ENCODE data around the gene CLEC1A. TPM values are rescaled to one million over a fixed set of nuclear protein-coding genes. Genes with fewer than 3 reads are reported as not detected.

Gene CLEC1A
- total RNA-seq (2014; rRNA removed; shearing (Covaris generic); ENCODE audit: low replicate concordance): 0.30 TPM in 1 of 2 replicates, not detected in the other

GRCh38 chr12:10098791-10099190 lies at the start of gene CLEC1A:
CLEC1A (minus strand) TSS chr12:10098985; CDS start chr12:10098922, 63 bp downstream.
- peak; percentile 23 for DNase-seq
- Histone ChIP-seq H3K27me3 (no peaks in the 10 kb centered on the region), H3K4me3 (no peak within 1 kb of the TSS), H3K9me3 (no peaks in the 10 kb centered on the region; the same call in 1 of the 2 replicates), H3K36me3 (no peaks in the 10 kb centered on the region)

DNA sequence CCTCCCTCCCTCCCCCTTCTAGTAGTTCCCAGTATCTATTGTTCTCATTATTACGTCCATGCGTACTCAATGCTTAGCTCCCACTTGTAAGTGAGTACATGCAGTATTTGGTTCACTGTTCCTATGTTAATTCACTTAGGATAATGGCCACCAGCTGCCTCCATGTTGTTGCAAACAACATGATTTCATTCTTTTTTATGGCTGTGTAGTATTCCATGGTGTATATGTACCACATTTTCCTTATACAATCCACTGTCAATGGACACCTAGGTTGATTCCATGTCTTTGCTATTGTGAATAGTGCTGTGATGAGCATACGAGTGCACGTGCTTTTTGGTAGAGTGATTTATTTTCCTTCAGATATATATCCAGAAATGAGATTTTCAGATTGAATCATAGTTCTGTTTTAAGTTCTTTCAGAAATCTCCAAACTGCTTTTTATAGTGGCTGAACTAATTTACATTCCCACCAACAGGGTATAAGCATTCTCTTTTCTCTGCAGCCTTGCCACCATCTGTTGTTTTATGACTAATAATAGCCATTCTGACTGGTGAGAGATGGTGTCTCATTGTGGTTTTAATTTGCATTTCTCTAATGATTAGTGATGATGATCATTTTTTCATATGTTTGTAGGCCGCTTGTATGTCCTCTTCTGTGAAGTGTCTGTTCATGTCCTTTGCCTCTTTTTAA lies 49.1 kb upstream of the CLEC1A start:
- no peaks in the 10 kb centered on the region for H3K9me3 ChIP-seq
- DNase-seq: no peak

DNA sequence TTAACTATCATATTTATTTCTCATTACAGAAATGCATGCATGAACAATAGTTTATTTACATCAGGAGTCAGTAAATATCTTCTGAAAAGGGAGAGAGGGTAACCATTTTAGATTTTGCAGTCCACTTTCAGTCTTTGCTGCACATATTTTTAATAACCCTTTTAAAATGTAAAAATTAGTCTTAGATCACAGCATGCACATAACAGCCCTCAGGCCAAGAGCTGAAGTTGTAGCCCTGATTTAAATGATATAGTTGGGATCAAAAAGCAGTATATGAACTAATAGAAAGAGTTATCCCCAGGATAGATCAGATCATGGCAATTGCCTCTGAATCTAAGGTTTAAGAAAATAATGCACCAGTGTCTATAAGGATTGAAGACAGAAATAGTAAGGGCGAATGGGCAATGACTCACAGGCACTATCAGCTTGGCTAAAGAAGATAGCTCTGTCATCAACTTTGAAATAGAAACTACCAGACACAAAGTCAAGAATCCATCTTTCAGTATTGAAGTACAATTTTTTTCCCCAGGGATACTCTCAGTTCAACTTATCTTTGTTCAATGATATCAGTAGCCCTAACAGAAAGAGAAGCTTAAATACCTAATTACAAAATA lies 44.3 kb upstream of the CLEC1A start:
- H3K9me3 ChIP-seq: no peaks in the 10 kb centered on the region
- H3K4me3 ChIP-seq: no peak overlapping the region
- no peaks in the 10 kb centered on the region for H3K27me3 ChIP-seq
- DNase-seq: no peak
- no peaks in the 10 kb centered on the region for H3K36me3 ChIP-seq

More for the DNA sequence above, 49.1 kb upstream of the CLEC1A start:
- Histone ChIP-seq H3K36me3 (no peaks in the 10 kb centered on the region), H3K4me3 (no peak overlapping the region), H3K27me3 (no peaks in the 10 kb centered on the region)

GRCh38 chr12:10140001-10140400 lies 41.2 kb upstream of the CLEC1A start:
- H3K9me3 ChIP-seq: no peaks in the 10 kb centered on the region
- no peaks in the 10 kb centered on the region for H3K27me3 ChIP-seq

DNA sequence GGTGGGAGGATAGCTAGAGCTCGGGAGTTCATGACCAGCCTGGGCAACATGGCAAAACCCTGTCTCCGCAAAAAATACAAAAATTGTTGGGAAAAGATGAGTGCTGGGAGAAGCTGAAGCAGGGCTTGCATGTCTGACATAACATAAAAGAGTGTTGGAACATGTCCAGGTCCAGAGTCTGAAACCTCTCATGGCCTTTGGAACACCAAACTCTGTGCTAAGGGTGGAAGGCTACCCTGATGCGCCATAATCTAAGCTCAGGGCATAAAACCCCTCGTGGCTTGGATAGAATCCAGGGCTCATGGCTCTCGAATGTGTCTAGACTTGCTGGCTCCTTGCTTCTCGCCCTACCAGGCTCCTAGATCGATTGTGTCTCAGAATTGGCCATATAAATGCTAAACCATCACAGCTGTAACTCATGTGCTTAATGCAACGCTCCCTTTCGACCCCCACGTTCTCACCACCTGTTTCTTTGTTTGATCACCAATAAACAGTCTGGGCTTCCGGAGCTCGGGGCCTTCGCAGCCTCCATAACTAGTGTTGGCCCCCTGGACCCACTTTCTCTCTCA lies 37.9 kb upstream of the CLEC1A start:
- DNase-seq: peak; percentile 3
- no peak overlapping the region for H3K4me3 ChIP-seq

More at GRCh38 chr12:10140001-10140400, 41.2 kb upstream of the CLEC1A start:
- peak; percentile 30 for DNase-seq
- H3K4me3 ChIP-seq: no peak overlapping the region
- no peaks in the 10 kb centered on the region for H3K36me3 ChIP-seq

DNA sequence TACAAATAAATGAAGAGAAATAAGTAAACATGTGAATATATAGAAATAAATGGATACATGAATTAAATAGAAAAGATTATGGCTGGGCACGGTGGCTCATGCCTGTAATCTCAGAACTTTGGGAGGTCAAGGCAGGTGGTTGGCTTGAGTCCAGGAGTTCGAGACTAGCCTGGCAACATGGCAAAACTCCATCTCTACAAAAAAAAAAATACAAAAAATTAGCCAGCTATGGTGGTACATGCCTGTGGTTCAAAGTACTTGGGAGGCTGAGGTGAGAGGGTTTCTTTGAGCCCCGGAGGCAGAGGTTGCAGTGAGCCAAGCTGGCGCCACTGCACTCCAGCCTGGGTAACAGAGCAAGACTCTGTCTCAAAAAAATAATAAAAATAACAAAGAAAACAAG lies 36.3 kb upstream of the CLEC1A start:
- Histone ChIP-seq H3K4me3 (no peak overlapping the region), H3K27me3 (no peaks in the 10 kb centered on the region), H3K36me3 (no peaks in the 10 kb centered on the region), H3K9me3 (no peaks in the 10 kb centered on the region)
- DNase-seq: no peak

More for the DNA sequence above, 37.9 kb upstream of the CLEC1A start:
- H3K27me3 ChIP-seq: no peaks in the 10 kb centered on the region
- no peaks in the 10 kb centered on the region for H3K9me3 ChIP-seq
- no peaks in the 10 kb centered on the region for H3K36me3 ChIP-seq

GRCh38 chr12:10132850-10133370 lies 34.1 kb upstream of the CLEC1A start:
- H3K4me3 ChIP-seq: no peak overlapping the region
- no peaks in the 10 kb centered on the region for H3K9me3 ChIP-seq
- no peaks in the 10 kb centered on the region for H3K36me3 ChIP-seq
- DNase-seq: no peak
- H3K27me3 ChIP-seq: no peaks in the 10 kb centered on the region

GRCh38 chr12:10131111-10131690 lies 32.4 kb upstream of the CLEC1A start:
- no peaks in the 10 kb centered on the region for H3K9me3 ChIP-seq
- DNase-seq: no peak
- no peaks in the 10 kb centered on the region for H3K36me3 ChIP-seq
- no peaks in the 10 kb centered on the region for H3K27me3 ChIP-seq
- H3K4me3 ChIP-seq: no peak overlapping the region

GRCh38 chr12:10130042-10130441 lies 31.3 kb upstream of the CLEC1A start, which contains the start of gene CLEC7A:
CLEC7A (minus strand) TSS chr12:10130199; CDS start chr12:10130082, 117 bp downstream.
- Histone ChIP-seq H3K9me3 (no peaks in the 10 kb centered on the region), H3K4me3 (no peak within 1 kb of the TSS), H3K36me3 (no peaks in the 10 kb centered on the region), H3K27me3 (no peaks in the 10 kb centered on the region)
- DNase-seq: no peak

DNA sequence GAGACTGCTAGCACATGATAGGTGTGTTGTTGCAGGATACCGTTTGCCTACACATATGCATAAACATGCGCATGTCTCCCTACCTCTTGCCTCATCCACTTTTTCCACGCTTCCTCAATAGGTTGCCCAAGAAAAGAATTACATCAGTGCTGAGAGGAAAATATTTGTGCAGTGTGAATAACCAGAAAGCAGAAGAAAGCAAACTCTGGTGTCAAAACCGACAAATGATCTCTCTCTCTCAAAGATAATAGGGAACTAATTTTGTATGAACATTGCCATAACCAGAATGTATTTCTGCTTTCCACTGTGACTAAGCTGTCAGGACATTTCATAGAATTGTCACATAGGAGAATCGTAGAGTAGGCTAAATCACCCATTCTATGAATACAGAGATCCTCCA lies 29.9 kb upstream of the CLEC1A start:
- H3K4me3 ChIP-seq: no peak overlapping the region
- H3K27me3 ChIP-seq: no peaks in the 10 kb centered on the region
- no peaks in the 10 kb centered on the region for H3K9me3 ChIP-seq
- DNase-seq: no peak
- no peaks in the 10 kb centered on the region for H3K36me3 ChIP-seq

DNA sequence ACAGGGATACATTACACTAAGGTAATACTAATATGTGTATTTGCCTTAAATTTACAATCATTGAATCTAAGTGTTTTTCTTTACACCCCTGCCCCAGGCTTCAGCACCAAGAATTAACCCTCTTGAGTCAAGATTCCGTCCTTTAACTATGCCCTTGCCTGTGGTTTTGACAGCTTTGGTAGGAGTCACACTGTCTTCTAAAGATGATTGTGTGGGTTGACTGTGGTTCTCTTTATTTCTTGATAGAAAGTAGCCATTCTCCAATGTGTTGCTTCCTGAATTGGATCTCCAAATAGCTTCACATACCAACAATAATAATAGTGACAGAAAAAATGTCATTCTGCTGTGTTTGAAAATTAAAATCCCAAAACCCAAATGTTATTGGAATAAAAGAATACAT lies 27.6 kb upstream of the CLEC1A start:
- H3K27me3 ChIP-seq: no peaks in the 10 kb centered on the region
- no peaks in the 10 kb centered on the region for H3K36me3 ChIP-seq
- H3K4me3 ChIP-seq: no peak overlapping the region
- no peaks in the 10 kb centered on the region for H3K9me3 ChIP-seq
- DNase-seq: no peak

- Histone ChIP-seq H3K4me3 (no peak overlapping the region), H3K27me3 (no peaks in the 10 kb centered on the region), H3K9me3 (no peaks in the 10 kb centered on the region), H3K36me3 (no peaks in the 10 kb centered on the region)
- no peak for DNase-seq
These were observed 23.9 kb upstream of the CLEC1A start for GRCh38 chr12:10122689-10123088.

GRCh38 chr12:10121278-10121677 lies 22.5 kb upstream of the CLEC1A start:
- H3K36me3 ChIP-seq: no peaks in the 10 kb centered on the region
- no peak for DNase-seq
- no peaks in the 10 kb centered on the region for H3K27me3 ChIP-seq
- no peaks in the 10 kb centered on the region for H3K9me3 ChIP-seq
- H3K4me3 ChIP-seq: no peak overlapping the region

DNA sequence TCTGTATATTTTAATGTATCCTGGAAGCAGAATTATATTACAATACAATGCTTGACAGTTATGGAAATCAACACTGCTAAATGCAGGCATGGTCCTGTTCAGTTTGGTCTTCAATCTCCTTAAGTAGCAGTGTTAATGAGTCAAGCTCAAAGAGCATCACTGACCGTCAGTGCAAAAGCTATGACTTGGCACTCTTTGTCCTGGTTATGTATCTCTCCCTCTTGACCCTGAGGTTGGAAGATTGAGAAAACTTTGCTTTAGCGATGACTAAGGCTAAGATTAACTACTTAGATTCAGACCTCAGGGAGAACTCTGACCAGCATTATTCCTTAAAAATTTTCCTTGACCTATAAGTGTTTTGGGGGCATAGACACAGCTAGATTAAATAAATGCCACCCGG lies 20.3 kb upstream of the CLEC1A start:
- no peak for DNase-seq
- Histone ChIP-seq H3K9me3 (no peaks in the 10 kb centered on the region), H3K27me3 (no peaks in the 10 kb centered on the region), H3K4me3 (no peak overlapping the region), H3K36me3 (no peaks in the 10 kb centered on the region)

DNA sequence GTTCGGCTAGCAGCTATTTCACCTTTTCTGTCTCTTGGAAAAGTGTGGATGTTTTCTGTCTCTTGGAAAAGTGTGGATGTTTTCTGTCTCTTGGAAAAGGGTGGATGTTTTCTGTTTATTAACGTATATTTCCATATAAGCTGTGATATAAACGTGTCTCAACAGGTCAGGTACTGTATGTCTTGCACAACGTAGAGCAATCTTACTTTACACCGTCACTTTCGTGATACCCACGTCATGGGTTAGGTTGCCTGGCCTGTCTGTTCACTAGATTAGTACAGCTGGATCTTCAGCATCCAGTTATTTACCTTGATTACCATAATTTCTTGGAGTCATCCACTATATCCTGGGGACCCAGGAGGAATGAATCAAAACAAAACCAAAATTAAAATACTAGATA lies 17.1 kb upstream of the CLEC1A start:
- Histone ChIP-seq H3K9me3 (no peaks in the 10 kb centered on the region; the same call in 1 of the 2 replicates), H3K27me3 (no peaks in the 10 kb centered on the region), H3K36me3 (no peaks in the 10 kb centered on the region), H3K4me3 (no peak overlapping the region)
- no peak for DNase-seq

GRCh38 chr12:10115311-10115710 lies 16.5 kb upstream of the CLEC1A start:
- DNase-seq: no peak
- no peak overlapping the region for H3K4me3 ChIP-seq
- no peaks in the 10 kb centered on the region for H3K27me3 ChIP-seq
- no peaks in the 10 kb centered on the region; the same call in 1 of the 2 replicates for H3K9me3 ChIP-seq
- no peaks in the 10 kb centered on the region for H3K36me3 ChIP-seq

GRCh38 chr12:10113920-10114319 lies 15.1 kb upstream of the CLEC1A start:
- Histone ChIP-seq H3K9me3 (no peaks in the 10 kb centered on the region; the same call in 1 of the 2 replicates), H3K4me3 (no peak overlapping the region), H3K36me3 (no peaks in the 10 kb centered on the region), H3K27me3 (no peaks in the 10 kb centered on the region)
- no peak for DNase-seq
